NCI-H2227 (cell line): ENCODE data around the gene PRDM4.

ENCODE experiments used
- DNase-seq: peaks from one replicate; lab custom pipeline; 2025; ENCODE audit not compliant: unreplicated experiment; lab: John Stamatoyannopoulos, UW

The PRDM4 gene

DNA sequence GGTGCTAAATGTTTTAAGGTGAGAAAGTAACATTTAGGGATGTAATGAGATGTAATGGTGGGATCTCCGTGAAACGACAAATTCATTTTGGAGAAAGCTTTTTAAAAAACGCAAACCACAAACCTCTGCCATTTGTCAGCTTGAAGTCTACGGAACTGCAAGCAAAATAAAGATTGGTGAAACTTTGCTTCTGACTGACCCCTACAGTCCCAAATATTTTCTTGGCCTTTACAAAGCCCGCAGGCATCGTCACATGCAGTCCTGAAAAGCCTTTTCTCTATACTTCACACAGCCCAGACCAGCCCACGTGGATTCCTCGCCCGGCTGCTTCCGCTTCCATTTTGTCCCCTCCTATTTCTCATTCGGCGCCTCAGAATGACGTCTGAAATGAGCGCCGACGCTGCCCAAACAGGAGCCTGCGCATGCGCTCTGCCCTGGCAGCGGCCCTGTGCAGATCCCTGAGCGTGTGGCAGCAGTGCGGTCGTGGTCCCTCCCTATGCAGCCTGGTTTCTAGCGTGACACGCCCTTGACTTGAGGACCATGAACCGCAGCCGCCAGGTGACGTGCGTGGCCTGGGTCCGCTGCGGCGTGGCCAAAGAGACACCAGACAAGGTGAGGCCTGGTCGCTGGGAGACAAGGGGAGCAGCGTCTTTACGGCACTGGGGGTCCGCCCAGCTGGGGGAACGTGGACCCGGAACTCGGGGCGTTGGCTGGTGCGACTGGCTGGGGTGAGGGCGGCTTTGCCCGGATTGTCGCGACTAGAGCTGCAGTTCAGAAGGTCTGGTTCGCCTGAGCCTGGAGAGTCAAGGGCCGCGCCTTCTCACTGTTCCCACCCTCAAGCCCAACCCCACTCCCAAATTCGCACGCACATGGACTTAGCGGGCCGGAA, 75.3 kb downstream of the PRDM4 start, which contains the start of gene PWP1:
Gene PWP1 (plus strand): TSS at position 440 of the 889 bp plus-strand sequence. CDS start 101 bp downstream, at position 541.
- DNase-seq = peak; percentile 98

DNA sequence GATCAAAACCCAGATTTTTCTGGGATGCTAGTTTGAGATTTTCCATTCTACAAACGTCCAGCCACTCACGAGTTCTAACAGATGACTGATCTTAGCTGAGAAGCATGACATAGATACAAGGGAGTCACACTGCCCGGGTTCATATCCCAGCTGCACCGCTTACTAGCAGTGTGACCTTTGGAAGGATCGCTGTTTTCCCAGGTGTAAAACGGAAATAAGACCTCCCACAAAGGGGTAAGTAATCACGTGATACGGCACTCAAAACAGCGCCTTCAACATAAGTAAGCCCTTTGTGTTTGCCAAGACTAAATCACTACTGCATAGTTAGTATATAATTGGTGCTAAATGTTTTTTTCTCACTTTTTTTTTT, 76.0 kb downstream of the PRDM4 start:
- DNase-seq = peak; percentile 75

DNA sequence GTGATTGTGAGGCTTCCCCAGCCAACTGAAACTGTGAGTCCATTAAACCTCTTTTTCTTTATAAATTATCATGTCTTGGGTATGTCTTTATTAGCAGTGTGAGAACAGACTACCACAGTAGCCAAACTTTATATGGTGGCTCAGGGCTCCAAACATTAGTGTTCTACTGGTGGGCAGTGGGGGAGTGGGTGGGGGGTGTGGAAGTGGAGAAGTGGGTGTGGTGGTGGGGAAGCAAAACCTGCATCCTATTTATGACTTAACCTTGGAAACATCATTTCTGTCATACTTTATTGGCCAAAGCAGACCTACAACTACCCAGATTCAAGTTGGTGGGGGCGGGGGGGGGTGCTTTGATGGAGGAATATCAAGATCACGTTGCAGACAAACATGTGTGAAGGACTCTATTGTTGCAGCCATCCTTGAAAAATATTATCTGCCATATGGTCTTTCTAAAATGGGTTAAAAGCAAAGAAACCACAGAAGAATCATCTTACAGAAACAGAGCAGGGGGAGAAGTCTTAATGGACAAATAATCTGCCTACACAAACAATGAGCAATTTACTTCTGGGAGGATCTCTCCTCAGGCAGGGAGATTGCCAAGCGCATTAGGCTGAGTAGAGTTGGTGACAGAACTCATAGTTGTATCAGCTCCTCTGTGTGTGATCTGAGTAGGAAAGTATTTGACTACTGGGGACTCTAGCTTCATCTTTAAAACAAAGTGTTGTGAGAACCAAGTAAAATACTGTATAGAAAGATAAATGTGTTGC, 76.7 kb downstream of the PRDM4 start:
- no peak for DNase-seq
